Osteocyte (in vitro differentiated cells): ENCODE measurements around the gene EBF3. TPM values are rescaled to one million over a fixed set of nuclear protein-coding genes. Genes with fewer than 3 reads are reported as not detected.

Experiments
- DNase-seq: peaks from one replicate; pipeline ENCODE4 v3.0.0; 2021; ENCODE audit warnings: mixed read lengths; ENCODE audit not compliant: unreplicated experiment; ENCODE audit errors: extremely low spot score
- H3K27ac Mint-ChIP-seq: one replicate; pipeline ENCODE4 v1.8.0; 2021; ENCODE audit warnings: mild to moderate bottlenecking, mixed read lengths; ENCODE audit not compliant: unreplicated experiment
- H3K27me3 Mint-ChIP-seq: one replicate; pipeline ENCODE4 v1.8.0; 2021; ENCODE audit warnings: mixed read lengths; ENCODE audit not compliant: unreplicated experiment
- H3K36me3 Mint-ChIP-seq: one replicate; pipeline ENCODE4 v1.8.0; 2021; ENCODE audit warnings: mixed read lengths; ENCODE audit not compliant: unreplicated experiment
- H3K4me1 Mint-ChIP-seq: one replicate; pipeline ENCODE4 v1.8.0; 2021; ENCODE audit warnings: mixed read lengths; ENCODE audit not compliant: unreplicated experiment
- H3K4me3 Mint-ChIP-seq: one replicate; pipeline ENCODE4 v1.8.0; 2021; ENCODE audit warnings: mild to moderate bottlenecking, moderate library complexity, mixed read lengths; ENCODE audit not compliant: unreplicated experiment
- H3K9me3 Mint-ChIP-seq: one replicate; pipeline ENCODE4 v1.8.0; 2021; ENCODE audit warnings: mixed read lengths; ENCODE audit not compliant: unreplicated experiment
- total RNA-seq: library from RNA; stranded (reverse); gene quantifications from 2 replicates; pipeline ENCODE4 v1.2.1, GENCODE V29; 2021
- TF ChIP-seq, protein P1 (sequence below): fragments of 200-600 bp; sonication (generic); IDR thresholded peaks from 2 replicates; pipeline ENCODE4 v1.5.0; 2021; ENCODE audit warnings: antibody characterized with exemption, mild to moderate bottlenecking, moderate library complexity

The EBF3 gene
- total RNA-seq, 1 donor from 2014 or later: 0.59 TPM

DNA sequence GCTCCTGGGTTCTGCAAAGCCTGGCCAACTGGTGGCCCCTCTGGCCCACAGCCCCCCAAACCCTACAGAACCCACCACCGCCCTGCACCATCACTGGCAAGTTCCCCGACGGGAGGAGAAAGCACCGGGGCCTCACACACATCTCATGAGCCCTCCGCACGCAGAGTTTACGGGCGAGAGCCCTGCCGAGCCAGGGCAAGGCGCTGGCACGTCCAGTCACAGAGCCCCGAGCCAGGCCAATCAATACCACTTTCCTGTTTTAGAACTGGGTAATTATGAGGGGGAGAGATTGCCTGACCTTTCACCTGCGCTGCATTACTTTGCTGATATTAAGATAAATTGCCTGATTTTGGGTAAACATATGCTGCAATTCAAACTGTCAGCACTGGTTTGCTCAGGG lies 113.3 kb downstream of the EBF3 start:
- Mint-ChIP-seq H3K27me3 (no peaks in the 10 kb centered on the region), H3K9me3 (no peaks in the 10 kb centered on the region), H3K4me3 (no peak overlapping the region), H3K4me1 (no peaks in the 10 kb centered on the region), H3K36me3 (no peaks in the 10 kb centered on the region), H3K27ac (no peak overlapping the region)
- TF ChIP-seq, protein P1, sequence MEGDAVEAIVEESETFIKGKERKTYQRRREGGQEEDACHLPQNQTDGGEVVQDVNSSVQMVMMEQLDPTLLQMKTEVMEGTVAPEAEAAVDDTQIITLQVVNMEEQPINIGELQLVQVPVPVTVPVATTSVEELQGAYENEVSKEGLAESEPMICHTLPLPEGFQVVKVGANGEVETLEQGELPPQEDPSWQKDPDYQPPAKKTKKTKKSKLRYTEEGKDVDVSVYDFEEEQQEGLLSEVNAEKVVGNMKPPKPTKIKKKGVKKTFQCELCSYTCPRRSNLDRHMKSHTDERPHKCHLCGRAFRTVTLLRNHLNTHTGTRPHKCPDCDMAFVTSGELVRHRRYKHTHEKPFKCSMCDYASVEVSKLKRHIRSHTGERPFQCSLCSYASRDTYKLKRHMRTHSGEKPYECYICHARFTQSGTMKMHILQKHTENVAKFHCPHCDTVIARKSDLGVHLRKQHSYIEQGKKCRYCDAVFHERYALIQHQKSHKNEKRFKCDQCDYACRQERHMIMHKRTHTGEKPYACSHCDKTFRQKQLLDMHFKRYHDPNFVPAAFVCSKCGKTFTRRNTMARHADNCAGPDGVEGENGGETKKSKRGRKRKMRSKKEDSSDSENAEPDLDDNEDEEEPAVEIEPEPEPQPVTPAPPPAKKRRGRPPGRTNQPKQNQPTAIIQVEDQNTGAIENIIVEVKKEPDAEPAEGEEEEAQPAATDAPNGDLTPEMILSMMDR: no peak
- no peak for DNase-seq

DNA sequence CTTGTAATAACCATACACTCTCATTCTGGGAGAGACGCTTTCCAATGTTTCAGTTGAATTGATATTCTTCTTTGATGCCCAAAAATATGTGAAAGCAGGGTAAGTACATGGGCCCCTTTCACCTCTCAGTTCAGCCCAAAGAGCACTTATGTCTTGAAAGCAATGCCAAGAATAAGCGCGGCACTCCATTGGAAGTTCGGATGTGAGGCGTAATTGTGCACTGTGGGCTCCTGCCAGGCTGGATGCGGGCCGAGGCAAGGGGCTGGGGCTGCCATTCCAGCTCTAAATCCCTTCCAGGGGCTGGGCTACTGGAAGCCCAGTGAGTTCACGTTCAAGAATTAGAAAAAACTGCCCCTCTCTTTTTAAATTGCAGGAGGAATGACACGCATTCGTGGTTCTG lies 113.8 kb downstream of the EBF3 start:
- DNase-seq: no peak
- TF ChIP-seq, protein P1: no peak
- Mint-ChIP-seq H3K9me3 (no peaks in the 10 kb centered on the region), H3K27ac (no peak overlapping the region), H3K4me1 (no peaks in the 10 kb centered on the region), H3K27me3 (no peaks in the 10 kb centered on the region), H3K36me3 (no peaks in the 10 kb centered on the region), H3K4me3 (no peak overlapping the region)

DNA sequence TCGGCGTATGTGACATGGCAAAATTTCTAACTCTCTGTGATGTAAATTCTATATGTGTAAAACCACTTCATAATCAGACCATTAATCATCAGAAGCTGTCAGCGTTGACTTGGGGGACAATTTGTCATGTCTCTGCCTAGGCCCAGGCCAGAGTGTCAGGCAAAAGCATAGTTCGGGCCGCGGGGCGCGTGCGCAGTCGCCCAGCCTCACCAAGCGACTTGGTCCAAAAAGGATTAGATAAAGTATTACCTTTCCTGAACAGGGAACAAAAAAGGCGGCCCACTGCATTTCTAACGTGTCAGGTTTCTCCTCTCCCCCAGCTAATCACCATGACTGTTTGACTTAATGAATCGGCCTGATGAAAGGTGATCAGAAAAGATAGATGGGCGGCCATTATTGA lies 114.2 kb downstream of the EBF3 start:
- TF ChIP-seq, protein P1: no peak
- no peak overlapping the region for H3K4me3 Mint-ChIP-seq
- no peak for DNase-seq
- H3K27me3 Mint-ChIP-seq: no peaks in the 10 kb centered on the region
- H3K27ac Mint-ChIP-seq: no peak overlapping the region
- H3K9me3 Mint-ChIP-seq: no peaks in the 10 kb centered on the region
- no peaks in the 10 kb centered on the region for H3K4me1 Mint-ChIP-seq
- no peaks in the 10 kb centered on the region for H3K36me3 Mint-ChIP-seq

DNA sequence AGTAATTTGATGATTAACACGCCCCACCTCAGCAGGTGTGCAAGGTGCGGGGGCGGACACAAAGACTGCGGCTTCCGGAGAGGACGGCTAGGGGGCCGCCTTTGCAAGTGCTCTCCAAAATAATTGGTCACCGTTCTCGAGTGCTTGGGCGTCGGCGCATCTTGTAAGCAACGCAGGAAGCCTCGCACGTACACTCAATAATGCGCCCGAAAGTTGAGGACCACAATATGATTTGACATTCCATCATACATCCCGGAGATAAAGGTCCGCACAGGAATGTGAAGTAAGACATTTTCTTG lies 114.7 kb downstream of the EBF3 start:
- Mint-ChIP-seq H3K4me1 (no peaks in the 10 kb centered on the region), H3K27me3 (no peaks in the 10 kb centered on the region), H3K9me3 (no peaks in the 10 kb centered on the region), H3K36me3 (no peaks in the 10 kb centered on the region), H3K27ac (no peak overlapping the region), H3K4me3 (no peak overlapping the region)
- TF ChIP-seq, protein P1: no peak
- DNase-seq: no peak

DNA sequence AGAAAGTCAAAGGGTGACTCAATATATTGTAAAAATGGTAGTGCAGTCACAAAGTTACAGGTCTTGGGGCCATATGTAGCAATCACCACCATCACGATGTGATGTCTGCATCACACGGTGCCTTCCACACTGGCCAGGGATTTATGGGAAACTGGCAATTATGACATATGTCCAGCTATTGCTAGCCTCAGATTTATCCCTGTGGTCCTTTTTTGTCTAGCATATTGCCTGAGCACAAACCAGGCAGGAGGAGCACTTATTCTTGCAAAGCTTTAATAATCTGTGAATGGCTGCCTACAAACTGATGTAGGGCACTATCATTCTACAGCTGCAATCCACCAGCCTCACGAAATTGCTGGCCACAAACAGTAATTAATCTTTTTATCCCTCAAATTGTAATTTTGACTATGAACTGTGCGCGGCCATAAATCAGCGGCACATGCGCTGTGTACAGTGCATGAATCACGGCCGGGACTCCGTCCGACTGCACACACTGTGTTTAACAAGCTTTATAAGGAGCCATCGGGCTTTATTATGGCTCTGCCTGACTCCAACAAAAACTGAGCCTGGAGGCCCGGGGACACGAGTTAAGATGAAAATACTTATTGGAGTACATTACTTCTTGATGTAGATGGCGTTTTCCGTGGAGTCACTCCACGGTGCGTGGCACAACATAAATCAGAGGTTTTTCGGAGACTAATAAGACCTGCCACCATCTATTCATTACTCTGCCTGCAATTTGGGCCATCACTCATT lies 115.2 kb downstream of the EBF3 start:
- no peak overlapping the region for H3K27ac Mint-ChIP-seq
- no peak overlapping the region for H3K4me3 Mint-ChIP-seq
- TF ChIP-seq, protein P1: no peak
- no peaks in the 10 kb centered on the region for H3K27me3 Mint-ChIP-seq
- H3K9me3 Mint-ChIP-seq: no peaks in the 10 kb centered on the region
- H3K4me1 Mint-ChIP-seq: no peaks in the 10 kb centered on the region
- H3K36me3 Mint-ChIP-seq: no peaks in the 10 kb centered on the region
- no peak for DNase-seq
